GM06990 (cell line): ENCODE results near the gene PERCC1.
"Not testable (repeated sequence)": the region's sequence is repeated elsewhere in the genome, so short reads cannot be mapped to it uniquely, and the experiment has no call there.

Experiments
- DNase-seq: peaks from one replicate; pipeline ENCODE4 v3.0.0-alpha.2; 2011; ENCODE audit not compliant: insufficient read length; ENCODE audit errors: extremely low read depth
- H3K27me3 ChIP-seq: replicated peaks from 2 replicates; pipeline ENCODE4 v1.6.0; 2011; ENCODE audit warnings: low read length; ENCODE audit not compliant: control insufficient read depth, insufficient read depth
- H3K36me3 ChIP-seq: 2 replicates; pipeline ENCODE4 v1.5.1; 2011; ENCODE audit warnings: low read length; ENCODE audit not compliant: control insufficient read depth, insufficient read depth
- H3K4me3 ChIP-seq: replicated peaks from 2 replicates; pipeline ENCODE4 v1.5.1; 2011; ENCODE audit warnings: low read depth, mild to moderate bottlenecking, control low read depth, low read length
- CTCF ChIP-seq: IDR thresholded peaks from 2 replicates; pipeline ENCODE4 v1.5.1; 2011; ENCODE audit warnings: low read length, control low read depth, mild to moderate bottlenecking, inconsistent platforms; ENCODE audit not compliant: insufficient read depth, poor library complexity, severe bottlenecking

PERCC1 gene

GRCh38 chr16:1477033-1477432 lies 46.2 kb downstream of the PERCC1 start:
- Histone ChIP-seq H3K36me3 (no peaks in the 10 kb centered on the region), H3K4me3 (no peak overlapping the region), H3K27me3 (no peaks in the 10 kb centered on the region)
- DNase-seq: no peak
- TF ChIP-seq CTCF: no peak

- H3K27me3 ChIP-seq, H3K4me3 ChIP-seq, H3K36me3 ChIP-seq, DNase-seq: not testable (repeated sequence)
Measured at GRCh38 chr16:1478937-1479336, 48.1 kb downstream of the PERCC1 start.

- DNase-seq: peak; percentile 9
- H3K27me3 ChIP-seq: no peaks in the 10 kb centered on the region
- no peak overlapping the region for H3K4me3 ChIP-seq
- TF ChIP-seq CTCF: no peak
- H3K36me3 ChIP-seq: no peaks in the 10 kb centered on the region
Measured at GRCh38 chr16:1481906-1482835, 51.3 kb downstream of the PERCC1 start.
